Measurements from ENCODE around the gene ATAD3B. TPM values are rescaled to one million over a fixed set of nuclear protein-coding genes. Genes with fewer than 3 reads are reported as not detected.
"Not testable (repeated sequence)": the region's sequence is repeated elsewhere in the genome, so short reads cannot be mapped to it uniquely, and the experiment has no call there.

The ATAD3B gene, protein sequence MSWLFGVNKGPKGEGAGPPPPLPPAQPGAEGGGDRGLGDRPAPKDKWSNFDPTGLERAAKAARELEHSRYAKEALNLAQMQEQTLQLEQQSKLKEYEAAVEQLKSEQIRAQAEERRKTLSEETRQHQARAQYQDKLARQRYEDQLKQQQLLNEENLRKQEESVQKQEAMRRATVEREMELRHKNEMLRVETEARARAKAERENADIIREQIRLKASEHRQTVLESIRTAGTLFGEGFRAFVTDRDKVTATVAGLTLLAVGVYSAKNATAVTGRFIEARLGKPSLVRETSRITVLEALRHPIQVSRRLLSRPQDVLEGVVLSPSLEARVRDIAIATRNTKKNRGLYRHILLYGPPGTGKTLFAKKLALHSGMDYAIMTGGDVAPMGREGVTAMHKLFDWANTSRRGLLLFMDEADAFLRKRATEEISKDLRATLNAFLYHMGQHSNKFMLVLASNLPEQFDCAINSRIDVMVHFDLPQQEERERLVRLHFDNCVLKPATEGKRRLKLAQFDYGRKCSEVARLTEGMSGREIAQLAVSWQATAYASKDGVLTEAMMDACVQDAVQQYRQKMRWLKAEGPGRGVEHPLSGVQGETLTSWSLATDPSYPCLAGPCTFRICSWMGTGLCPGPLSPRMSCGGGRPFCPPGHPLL
- total RNA-seq: 9.5 TPM
- long read RNA-seq, transcript ATAD3B-201 (16 exons, 2,448 nt): major isoform, 6 of 18 reads
- long read RNA-seq, partial matches to known transcripts: 6 of 18 reads
- long read RNA-seq, other reads (novel, unspliced or antisense): 6 of 18 reads

DNA sequence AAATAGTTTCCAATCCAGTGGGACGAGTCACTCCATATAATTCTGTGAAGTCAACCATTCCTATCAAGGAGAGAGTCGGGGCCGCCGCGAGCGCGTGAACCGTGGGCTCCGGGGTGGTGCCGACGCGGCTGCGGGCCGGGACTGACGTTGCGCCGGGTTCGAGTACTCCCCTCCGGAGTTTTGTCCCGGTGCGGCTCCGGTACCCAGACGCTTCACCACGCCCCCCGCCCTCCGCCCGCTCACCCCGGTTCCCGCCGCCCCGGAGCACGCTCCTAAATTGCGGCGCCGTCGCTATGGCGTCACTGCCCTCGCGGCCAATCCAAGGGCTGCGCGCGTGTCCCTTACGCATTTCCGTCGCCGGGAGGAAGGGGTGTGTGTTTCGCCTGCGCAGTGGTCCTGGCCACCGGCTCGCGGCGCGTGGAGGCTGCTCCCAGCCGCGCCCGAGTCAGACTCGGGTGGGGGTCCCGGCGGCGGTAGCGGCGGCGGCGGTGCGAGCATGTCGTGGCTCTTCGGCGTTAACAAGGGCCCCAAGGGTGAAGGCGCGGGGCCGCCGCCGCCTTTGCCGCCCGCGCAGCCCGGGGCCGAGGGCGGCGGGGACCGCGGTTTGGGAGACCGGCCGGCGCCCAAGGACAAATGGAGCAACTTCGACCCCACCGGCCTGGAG, at the start of gene ATAD3B:
Gene ATAD3B, plus strand, starts transcription at position 377 of the 664 bp plus-strand sequence. Its CDS starts 120 bp downstream, at position 497.
- intact Hi-C loops (cut with micrococcal nuclease): no loop called here
- ATAC-seq: peak; percentile 99

DNA sequence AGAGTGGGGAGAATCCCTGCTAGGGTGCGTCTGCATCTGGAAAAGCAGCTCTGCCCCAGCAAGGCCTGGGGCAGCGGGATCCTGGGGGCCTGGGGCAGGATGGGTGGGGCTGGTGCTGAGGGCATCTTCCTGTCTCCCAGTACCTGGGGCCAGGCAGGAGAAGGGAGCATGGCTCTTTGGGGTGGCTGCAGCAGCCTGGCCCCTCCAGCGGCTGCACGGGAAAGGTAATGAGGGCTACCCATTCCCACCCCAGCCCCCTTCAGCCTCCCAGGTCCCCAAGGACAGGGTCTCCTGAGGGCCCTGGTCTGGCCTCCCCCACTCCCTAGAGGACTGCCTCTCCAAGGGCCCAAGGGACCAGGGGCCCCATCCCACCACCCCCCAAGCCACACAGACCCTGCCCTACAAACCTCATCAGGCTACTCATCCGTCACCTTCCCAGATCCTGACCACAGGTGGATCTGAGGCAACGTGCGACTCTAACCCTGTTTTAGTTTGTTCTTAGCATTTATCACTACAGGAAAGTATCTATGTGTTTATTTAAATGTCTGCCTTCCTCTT, 49.6 kb upstream of the ATAD3B start:
- intact Hi-C loops (cut with micrococcal nuclease): no loop called here
- ATAC-seq (no peak), DNase-seq (no peak)

More for the DNA sequence above, at the start of gene ATAD3B:
- DNase-seq: peak; percentile 97

DNA sequence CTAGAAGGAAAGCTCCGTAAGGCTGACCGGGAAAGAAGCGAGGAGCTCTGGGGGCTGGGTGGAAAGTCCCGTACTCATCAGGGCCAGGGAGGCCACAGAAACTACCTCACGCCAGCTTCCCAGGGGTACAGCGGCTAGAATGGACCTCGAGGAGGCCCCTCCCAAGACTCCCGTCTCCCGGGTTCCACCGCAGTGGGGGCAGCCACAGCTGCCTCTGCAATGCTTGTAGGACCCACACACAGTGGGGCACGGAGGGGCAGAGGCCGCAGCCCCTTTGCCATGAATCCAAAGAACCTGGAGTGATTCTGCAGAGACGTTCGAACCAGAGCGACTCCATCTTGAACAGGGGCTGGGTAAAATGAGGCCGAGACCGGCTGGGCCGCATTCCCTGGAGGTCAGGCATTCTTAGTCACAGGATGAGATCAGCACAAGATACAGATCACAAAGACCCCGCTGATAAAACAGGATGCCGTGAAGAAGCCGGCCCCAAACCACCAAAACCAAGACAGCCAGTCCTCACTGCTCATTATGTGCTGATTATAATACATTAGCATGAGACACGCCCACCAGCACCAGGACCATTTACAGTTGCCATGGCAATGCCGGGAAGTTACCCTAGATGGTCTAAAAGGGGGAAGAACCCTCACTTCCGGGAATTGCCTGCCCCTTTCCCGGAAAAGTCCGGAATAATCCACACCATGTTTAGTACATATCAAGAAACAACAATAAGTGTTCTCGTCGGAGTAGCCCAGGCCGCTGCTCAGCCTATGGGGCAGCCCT, 48.9 kb upstream of the ATAD3B start:
- ATAC-seq: no peak
- intact Hi-C loops (cut with micrococcal nuclease): no loop called here
- peak; percentile 25 for DNase-seq

DNA sequence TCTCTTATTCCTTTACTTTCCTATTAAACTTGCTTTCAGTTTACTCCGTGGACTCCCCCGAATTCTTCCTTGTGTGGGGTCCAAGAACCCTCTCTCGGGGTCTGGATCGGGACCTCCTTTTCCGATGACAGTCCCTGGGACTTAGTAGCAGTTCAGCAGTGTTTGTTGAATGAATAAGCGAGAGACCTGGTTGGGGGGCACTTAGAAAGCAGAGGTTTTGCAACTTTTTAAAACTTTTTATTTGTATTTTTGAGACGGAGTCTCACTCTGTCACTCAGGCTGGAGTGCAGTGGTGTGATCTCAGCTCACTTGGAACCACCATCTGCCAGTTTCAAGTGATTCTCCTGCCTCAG, 48.3 kb upstream of the ATAD3B start:
- intact Hi-C loops (cut with micrococcal nuclease): no loop called here
- ATAC-seq (no peak), DNase-seq (no peak)

DNA sequence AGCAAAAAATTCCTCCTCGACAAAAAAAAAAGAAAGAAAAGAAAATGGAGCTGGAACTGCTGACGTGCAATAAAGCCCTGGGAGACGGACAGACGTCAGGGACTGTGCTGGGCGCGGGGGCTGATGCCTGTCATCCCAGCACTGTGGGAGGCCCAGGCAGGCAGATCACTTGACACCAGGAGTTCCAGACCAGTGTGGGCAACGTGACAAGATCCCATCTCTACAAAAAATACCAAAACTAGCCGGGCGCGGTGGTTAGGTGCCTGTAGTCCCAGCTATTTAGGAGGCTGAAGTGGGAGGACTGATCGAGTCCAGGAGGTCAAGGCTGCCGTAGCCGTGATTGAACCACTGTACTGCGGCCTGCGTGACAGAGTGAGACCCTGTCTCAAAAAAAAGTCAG, 46.9 kb upstream of the ATAD3B start:
- no peak for DNase-seq
- no peak for ATAC-seq
- intact Hi-C loops (cut with micrococcal nuclease): no loop called here

DNA sequence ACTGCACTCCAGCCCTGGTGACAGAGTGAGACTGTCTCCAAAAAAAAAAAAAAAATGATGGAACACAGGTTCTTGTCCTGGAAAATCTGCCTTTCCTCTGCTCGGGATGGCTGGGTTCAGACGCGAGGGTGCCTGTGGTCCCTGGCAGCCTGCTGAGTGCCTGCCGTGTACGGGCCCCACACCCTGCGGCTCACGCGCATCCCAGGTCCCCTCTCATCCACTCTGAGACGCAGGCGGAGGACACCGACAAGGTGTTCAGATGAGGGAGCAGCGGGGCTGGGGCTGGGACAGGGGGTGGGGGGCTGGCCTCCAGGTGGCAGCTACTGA, 46.2 kb upstream of the ATAD3B start:
- ATAC-seq: no peak
- no peak for DNase-seq
- intact Hi-C loops (cut with micrococcal nuclease): no loop called here

DNA sequence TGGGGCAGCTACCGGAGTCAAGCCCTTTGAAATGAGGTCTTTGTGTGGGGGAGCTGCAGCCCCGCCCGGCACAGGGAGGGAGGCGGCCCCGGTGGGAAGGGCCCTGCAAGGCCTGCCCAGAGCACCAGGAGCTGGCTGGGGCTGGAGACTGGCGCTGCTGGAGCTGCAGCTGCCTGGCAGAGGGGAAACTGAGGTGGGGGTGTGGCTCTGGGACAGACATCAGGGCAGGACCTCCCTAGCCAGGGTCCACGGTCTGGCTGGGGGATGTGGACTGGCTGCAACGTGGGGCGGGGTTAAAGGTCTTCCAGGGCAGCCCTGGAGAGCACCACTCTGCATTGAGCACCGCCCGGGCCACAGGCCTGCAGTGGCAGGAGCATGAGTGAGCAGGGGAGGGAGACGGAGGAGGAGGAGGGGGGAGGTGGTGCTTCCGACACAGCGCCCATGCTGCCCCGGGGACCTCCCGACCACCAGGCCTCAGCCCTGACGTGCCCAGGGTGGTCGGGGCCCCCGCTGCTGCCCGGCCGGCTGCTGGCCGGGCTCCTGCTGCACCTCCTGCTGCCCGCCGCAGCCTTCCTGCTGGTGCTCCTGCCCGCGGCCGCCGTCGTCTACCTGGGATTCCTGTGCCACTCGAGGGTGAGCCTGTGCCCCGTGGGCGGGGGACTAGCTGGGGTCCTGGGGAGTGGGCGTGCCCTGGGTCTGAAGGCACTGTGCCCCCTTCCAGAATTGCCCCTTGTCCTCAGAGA, 45.6 kb upstream of the ATAD3B start:
- no peak for DNase-seq

DNA sequence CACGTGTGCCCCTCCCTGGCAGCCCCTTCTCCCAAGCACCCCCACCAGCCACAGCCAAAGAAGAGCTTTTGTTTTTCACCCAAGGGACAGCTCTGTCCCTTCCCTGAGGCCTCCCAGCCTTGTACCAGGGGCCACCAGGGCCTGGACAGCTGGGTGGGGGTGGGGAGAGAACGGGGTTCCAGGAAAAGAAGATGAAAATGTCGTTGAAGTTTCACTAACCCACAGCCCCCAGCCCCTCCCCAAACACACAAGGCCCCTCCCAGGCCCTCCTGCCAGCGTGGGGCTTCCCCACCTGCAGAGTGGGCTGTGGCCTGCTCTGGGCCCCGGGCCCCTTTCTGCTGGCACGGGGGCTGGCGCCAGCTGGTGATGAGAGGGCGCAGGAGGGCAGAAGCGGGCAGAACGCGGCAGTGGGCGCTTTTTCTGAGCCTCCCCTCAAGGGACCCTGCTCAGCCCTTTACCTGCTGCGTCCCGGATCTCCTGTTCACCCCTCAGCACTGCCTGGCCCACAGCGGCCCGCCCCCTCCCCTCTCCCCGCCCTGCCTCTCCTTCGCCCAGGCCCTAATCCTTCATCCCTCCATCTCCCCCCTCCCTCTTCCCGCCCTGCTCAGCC, 45.0 kb upstream of the ATAD3B start:
- DNase-seq: no peak
- no peak for ATAC-seq
- intact Hi-C loops (cut with micrococcal nuclease): no loop called here

More for the DNA sequence above, 45.6 kb upstream of the ATAD3B start:
- intact Hi-C loops (cut with micrococcal nuclease): no loop called here
- no peak for ATAC-seq

DNA sequence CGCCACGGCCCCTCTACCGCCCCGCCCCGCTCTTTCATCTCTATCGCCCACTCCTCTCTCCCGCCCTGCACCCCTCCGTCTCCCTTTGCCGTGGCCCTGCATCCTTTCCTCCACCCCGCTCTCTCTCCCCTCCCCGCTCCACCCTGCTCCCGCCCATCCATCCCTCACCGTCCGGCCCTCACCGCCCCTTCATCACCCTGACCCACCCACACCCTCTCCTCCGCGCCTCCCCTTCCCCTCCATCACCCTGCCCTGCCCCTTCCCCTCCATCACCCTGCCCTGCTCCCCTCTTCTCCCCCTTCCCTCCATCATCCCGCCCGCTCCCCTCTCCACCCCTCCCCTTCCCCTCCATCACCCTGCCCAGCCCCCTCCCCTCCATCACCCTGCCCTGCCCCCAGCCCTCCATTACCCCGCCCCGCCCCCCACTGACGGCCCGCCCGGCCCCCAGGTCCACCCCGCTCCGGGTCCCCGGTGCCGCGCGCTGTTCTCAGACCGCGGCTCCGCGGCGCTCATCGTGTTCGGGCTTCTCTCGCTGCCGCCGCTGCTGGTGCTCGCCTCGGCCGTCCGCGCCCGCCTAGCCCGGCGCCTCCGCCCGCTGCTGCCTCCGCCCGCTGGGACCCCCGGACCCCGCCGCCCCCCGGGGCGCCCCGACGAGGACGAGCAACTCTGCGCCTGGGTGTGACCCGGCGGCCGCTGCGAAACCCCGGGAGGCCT, 44.3 kb upstream of the ATAD3B start:
- no peak for ATAC-seq
- DNase-seq: no peak
- intact Hi-C loops (cut with micrococcal nuclease): no loop called here

DNA sequence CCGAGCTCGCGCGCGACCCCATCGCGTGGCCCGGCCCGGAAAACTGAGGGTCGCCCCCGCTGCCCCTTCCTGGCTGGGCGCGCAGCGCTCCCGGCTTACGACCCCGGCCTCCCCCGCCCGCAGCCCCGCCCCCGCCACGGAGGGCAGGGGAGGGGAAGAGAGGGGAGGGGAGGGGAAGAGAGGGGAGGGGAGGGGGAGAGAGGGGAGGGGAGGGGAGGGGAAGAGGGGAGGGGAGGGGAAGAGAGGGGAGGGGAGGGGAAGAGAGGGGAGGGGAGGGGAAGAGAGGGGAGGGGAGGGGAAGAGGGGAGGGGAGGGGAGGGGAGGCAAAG, 43.8 kb upstream of the ATAD3B start:
- intact Hi-C loops (cut with micrococcal nuclease): no loop called here
- ATAC-seq: no peak
- no peak for DNase-seq

DNA sequence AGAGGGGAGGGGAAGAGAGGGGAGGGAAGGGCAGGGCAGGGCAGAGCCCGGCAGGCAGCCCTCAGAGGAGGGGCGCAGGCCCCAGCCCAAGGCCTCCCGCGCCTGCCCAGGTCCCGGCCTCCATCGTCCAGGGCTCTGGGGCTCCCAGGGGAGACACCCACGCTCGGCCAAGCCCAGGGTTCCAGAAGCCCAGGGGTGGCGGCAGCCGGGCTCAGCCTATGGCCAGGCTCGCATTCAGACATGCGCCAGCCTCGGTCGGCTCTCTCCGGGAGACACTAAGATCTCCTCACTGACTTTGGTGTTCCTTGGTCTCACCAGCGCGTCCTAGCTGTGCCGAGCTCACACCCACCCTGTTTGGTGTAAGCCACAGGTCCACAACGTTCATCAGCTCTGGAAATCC, 43.4 kb upstream of the ATAD3B start:
- DNase-seq (no peak), ATAC-seq (no peak)
- intact Hi-C loops (cut with micrococcal nuclease): no loop called here

DNA sequence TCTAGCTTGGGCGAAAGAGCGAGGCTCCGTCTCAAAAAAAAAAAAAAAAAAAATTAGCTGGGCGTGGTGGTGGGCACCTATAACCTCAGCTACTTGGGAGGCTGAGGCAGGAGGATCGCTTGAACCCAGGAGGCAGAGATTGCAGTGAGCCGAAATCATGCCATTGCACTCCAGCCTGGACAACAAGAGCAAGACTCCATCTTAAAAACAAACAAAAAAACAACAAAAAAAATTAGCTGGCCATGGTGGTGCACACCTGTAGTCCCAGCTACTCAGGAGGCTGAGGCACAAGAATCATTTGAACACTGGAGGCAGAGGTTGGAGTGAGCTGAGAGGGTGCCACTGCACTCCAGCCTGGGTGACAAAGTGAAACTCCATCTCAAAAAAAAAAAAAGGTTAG, 42.6 kb upstream of the ATAD3B start:
- DNase-seq: peak; percentile 5
- intact Hi-C loops (cut with micrococcal nuclease); ATAC-seq: not testable (repeated sequence)

DNA sequence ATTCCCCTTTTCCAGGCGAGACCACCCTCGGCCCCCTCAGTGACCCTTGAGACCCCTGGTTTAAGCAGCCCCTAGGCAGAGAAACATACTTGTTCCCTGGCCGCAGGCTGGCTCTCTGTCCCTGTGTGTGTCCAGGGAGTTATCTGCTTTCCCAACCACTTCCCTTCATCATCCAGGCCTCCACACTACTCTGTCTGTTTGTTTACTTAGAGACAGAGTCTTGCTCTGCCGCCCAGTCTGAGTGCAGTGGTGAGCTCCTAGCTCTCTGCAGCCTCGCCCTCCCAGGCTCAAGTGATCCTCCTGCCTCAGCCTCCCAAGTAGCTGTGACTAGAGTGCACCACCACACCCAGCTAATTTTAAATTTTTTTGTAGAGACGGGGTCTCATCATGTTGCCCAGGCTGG, 41.9 kb upstream of the ATAD3B start:
- DNase-seq (peak; percentile 36), ATAC-seq (peak; percentile 10)
- intact Hi-C loops (cut with micrococcal nuclease): no loop called here

DNA sequence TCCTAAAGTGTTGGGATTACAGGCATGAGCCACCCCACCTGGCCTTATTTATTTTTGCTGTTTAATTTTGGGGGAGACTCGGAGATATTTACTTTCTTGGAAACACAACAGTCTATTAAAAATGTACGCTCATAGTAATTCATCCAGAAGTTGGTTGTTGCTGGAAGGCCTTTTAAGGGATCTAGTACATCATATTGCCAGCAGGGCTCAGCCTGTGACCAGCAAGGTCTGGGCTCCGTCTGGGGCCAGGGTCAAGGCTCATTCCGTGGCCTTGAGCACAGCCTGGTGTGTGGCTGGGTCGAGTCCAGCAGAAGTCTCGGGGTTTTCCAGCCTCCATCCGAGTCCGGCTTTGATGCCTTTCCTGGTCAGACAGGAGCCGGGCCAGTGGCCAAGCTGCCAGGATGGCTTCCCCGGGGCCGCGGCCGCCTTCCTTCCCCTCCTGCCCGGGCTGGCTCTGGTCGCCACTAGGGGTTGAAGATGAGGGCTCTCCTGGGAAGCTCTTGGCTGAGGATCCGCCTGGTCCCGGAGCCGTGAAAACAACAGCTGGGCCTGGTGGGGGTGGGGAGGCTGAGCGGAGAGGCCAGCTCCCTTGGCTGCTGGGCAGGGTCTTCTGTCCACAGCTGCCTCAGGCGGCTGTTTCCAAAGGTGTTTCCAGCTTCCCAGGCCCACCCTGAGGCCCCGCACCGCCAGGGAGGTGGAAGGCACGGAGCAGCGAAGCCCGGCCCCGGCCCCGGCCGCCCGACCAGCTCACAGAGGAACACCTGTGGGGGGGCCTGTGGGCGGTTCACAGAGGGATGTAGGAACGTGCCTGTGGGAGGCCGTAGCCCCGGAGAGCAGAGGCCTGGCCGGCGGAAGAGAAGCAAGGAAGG, 41.2 kb upstream of the ATAD3B start:
- DNase-seq (peak; percentile 90), ATAC-seq (peak; percentile 69)
- intact Hi-C loops (cut with micrococcal nuclease): no loop called here

DNA sequence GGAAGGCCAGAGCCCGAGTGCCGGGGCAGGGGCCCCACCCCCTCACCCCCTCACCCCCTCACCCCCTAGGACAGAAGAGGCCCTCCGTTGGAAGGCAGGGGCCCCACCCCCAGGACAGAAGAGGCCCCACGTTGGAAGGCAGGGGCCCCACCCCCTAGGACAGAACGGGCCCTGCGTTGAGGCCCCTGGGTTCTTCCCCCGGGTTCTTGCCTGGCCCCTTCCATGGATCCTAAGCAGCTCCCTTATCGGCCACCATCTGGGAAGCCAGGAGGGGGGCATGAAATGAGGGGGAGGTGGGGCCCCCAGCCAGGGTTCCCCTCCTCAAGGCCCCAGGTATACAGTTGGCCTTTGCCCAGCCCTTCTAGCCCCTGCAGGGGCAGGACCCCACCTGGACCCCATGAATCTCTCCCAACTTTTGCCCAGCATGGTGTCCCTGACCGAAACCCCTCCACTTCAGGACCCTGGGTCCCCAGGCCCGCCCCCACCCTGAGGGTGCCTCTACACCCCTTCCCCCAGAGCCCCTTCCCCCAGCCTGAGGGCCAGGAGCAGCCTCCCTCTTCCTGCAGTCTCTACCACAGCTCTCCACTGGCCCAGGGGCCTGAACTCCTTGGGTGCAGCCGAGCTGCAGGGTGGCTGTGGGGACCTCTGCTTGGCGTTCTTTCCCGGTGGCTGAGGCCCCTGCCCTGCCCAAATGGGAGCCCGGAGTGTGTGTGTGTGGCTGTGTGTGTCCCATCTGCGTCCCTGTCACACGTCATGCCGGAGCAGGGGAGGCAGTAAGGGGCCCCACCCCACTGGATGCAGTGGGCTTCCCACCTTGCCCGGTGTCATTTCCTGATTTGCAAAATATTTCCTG, 40.3 kb upstream of the ATAD3B start:
- intact Hi-C loops (cut with micrococcal nuclease): no loop called here
- ATAC-seq: no peak
- peak; percentile 49 for DNase-seq

DNA sequence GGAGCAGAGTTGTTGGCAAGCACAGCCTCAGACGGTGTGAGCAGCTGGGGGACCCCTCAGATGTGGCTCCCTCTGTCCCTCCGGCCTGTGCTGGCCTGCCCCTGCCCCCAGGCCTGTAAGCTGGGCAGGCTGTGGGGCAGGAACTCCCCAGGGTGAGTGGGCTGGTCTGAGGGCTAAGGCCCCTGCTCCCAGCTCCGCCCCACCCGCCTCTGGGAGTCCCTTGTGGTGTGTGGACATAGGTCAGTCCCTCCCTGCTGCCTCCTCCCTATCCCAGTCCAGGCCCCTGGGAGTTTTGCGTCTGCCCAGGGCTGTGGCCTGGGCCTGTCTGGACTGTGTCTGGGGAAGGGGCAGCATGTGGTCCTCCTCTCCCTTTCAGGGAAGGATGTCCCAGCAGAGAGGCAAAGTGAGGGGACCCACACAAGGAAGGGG, 39.7 kb upstream of the ATAD3B start:
- intact Hi-C loops (cut with micrococcal nuclease): no loop called here
- DNase-seq (peak; percentile 81), ATAC-seq (peak; percentile 38)
